ENCODE results near the gene PRKCH.

DNA sequence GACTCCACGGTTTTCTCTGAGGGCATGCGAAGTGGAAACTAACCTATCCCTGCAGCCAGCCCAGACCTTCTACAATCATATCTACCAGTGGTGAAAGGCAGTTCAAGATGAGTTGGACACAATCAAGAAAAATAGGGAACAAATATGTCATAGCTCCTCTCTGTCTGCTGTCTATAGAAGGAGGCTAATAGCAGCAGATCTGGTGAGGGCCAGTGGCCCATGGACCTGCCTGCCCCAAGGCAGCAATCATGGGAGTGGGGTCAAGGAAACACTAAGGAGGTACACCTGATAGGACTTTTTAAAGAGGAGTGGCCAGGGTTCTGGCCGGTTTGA lies 149.5 kb downstream of the PRKCH start:
- TF ChIP-seq, protein P1, sequence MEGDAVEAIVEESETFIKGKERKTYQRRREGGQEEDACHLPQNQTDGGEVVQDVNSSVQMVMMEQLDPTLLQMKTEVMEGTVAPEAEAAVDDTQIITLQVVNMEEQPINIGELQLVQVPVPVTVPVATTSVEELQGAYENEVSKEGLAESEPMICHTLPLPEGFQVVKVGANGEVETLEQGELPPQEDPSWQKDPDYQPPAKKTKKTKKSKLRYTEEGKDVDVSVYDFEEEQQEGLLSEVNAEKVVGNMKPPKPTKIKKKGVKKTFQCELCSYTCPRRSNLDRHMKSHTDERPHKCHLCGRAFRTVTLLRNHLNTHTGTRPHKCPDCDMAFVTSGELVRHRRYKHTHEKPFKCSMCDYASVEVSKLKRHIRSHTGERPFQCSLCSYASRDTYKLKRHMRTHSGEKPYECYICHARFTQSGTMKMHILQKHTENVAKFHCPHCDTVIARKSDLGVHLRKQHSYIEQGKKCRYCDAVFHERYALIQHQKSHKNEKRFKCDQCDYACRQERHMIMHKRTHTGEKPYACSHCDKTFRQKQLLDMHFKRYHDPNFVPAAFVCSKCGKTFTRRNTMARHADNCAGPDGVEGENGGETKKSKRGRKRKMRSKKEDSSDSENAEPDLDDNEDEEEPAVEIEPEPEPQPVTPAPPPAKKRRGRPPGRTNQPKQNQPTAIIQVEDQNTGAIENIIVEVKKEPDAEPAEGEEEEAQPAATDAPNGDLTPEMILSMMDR (IDR thresholded peaks at IDR 0.05; ENCODE audit: poor library complexity, severe bottlenecking) = no peak
- TF ChIP-seq EZH2 (IDR thresholded peaks at IDR 0.05; ENCODE audit: borderline replicate concordance, insufficient read depth, low read length, poor library complexity, severe bottlenecking) = no peak
